AG20443 (cell line): ENCODE results near the gene AP1S1.
A peak's percentile ranks its signal among the peaks of the same experiment; 100 is the strongest.
"Not testable (repeated sequence)": the region's sequence is repeated elsewhere in the genome, so short reads cannot be mapped to it uniquely, and the experiment has no call there.

ENCODE experiments used
- DNase-seq: peaks from one replicate; pipeline ENCODE4 v3.0.0; 2012; ENCODE audit warnings: low spot score, mixed read lengths

The AP1S1 gene

GRCh38 chr7:101171442-101171837 lies 17.2 kb downstream of the AP1S1 start:
- DNase-seq: no peak

- no peak for DNase-seq
Measured at GRCh38 chr7:101172005-101172853, 18.0 kb downstream of the AP1S1 start.

- peak; percentile 85 for DNase-seq
Measured at GRCh38 chr7:101172854-101173751, 18.8 kb downstream of the AP1S1 start.

GRCh38 chr7:101173752-101174244 lies 19.5 kb downstream of the AP1S1 start:
- DNase-seq: peak; percentile 71

- no peak for DNase-seq
Measured at GRCh38 chr7:101174322-101174854, 20.1 kb downstream of the AP1S1 start.

- no peak for DNase-seq
Measured at GRCh38 chr7:101175664-101176063, 21.4 kb downstream of the AP1S1 start.

- no peak for DNase-seq
Measured at GRCh38 chr7:101177644-101178043, 23.4 kb downstream of the AP1S1 start.

- DNase-seq: no peak
Measured at GRCh38 chr7:101179117-101179516, 24.8 kb downstream of the AP1S1 start.

GRCh38 chr7:101179713-101180112 lies 25.4 kb downstream of the AP1S1 start:
- DNase-seq: no peak

- DNase-seq: no peak
Measured at GRCh38 chr7:101180130-101180755, 26.0 kb downstream of the AP1S1 start, which contains the start of gene NAT16. Gene NAT16 (minus strand): TSS chr7:101180293. CDS start chr7:101174807, 5,486 bp downstream.

- no peak for DNase-seq
Measured at GRCh38 chr7:101185258-101185839, 31.1 kb downstream of the AP1S1 start.

- DNase-seq: no peak
Measured at GRCh38 chr7:101186194-101186593, 31.9 kb downstream of the AP1S1 start.

GRCh38 chr7:101186844-101187428 lies 32.7 kb downstream of the AP1S1 start:
- DNase-seq: no peak

- no peak for DNase-seq
Measured at GRCh38 chr7:101189109-101189508, 34.8 kb downstream of the AP1S1 start.

- DNase-seq: no peak
Measured at GRCh38 chr7:101195884-101196283, 41.6 kb downstream of the AP1S1 start.

- DNase-seq: no peak
Measured at GRCh38 chr7:101197991-101198390, 43.7 kb downstream of the AP1S1 start.

GRCh38 chr7:101198476-101198875 lies 44.2 kb downstream of the AP1S1 start:
- no peak for DNase-seq

- not testable (repeated sequence) for DNase-seq
Measured at GRCh38 chr7:101199522-101199921, 45.2 kb downstream of the AP1S1 start.

- DNase-seq: no peak
Measured at GRCh38 chr7:101200504-101200861, 46.2 kb downstream of the AP1S1 start.

- DNase-seq: no peak
Measured at GRCh38 chr7:101200862-101201599, 46.8 kb downstream of the AP1S1 start, which contains the start of gene MOGAT3. Gene MOGAT3 (minus strand): TSS chr7:101201036. CDS start chr7:101200854, 182 bp downstream.
